Stomach (tissue), 9 donors: ENCODE measurements around the gene GPBP1L1. TPM values are rescaled to one million over a fixed set of nuclear protein-coding genes. Genes with fewer than 3 reads are reported as not detected.

Experiments
- DNase-seq, 2 donors: peaks; one replicate each; pipeline versions ENCODE4 v3.0.0 to v3.0.0-alpha.2; 2013 to 2019
- H3K27ac ChIP-seq, 5 donors: fragments of 200-600 bp in 4 of 5; sonication (generic) in 4 of 5; one replicate each; pipeline ENCODE4 v1.5.1; 2013 to 2019; ENCODE audit warnings: mild to moderate bottlenecking in 1 of 5, moderate library complexity in 1 of 5
- H3K27me3 ChIP-seq, 3 donors: fragments of 200-600 bp; sonication (generic); one replicate each; pipeline ENCODE4 v1.5.1; 2017 to 2019; ENCODE audit warnings: mixed run types in 1 of 3
- H3K36me3 ChIP-seq, 4 donors: fragments of 200-600 bp; sonication (generic); 1 replicate in 3 of 4; 2 replicates in 1 of 4; pipeline ENCODE4 v1.5.1; 2016 to 2019
- H3K4me1 ChIP-seq, 4 donors: fragments of 200-600 bp; sonication (generic); one replicate each; pipeline ENCODE4 v1.5.1; 2016 to 2019
- H3K4me3 ChIP-seq, 4 donors: fragments of 200-600 bp; sonication (generic) in 3 of 4; one replicate each; pipeline ENCODE4 v1.5.1; 2016 to 2019; ENCODE audit warnings: mild to moderate bottlenecking in 1 of 4
- H3K9me3 ChIP-seq, 4 donors: fragments of 200-600 bp; sonication (generic); one replicate each; pipeline ENCODE4 v1.5.1; 2016 to 2019
- CTCF ChIP-seq, 7 experiments: fragments of 450-650 bp in 4 of 7; fragments of 200-600 bp in 3 of 7; sonication (generic) in 3 of 7; IDR thresholded peaks; one replicate each; pipeline ENCODE4 v1.5.1; 2016 to 2019; ENCODE audit warnings: antibody characterized with exemption in 7 of 7, control low read depth in 2 of 7, mild to moderate bottlenecking in 1 of 7
- EP300 ChIP-seq: sonication (generic); formaldehyde crosslinking; IDR thresholded peaks from one replicate; pipeline ENCODE4 v1.6.1; 2017; ENCODE audit warnings: antibody characterized with exemption
- POLR2A ChIP-seq, 4 donors: fragments of 450-650 bp; IDR thresholded peaks; one replicate each; pipeline ENCODE4 v1.6.1; 2016; ENCODE audit warnings: antibody characterized with exemption in 4 of 4, control low read depth in 2 of 4, mild to moderate bottlenecking in 1 of 4, moderate library complexity in 1 of 4
- POLR2AphosphoS5 ChIP-seq, 3 donors: sonication (generic); formaldehyde crosslinking; IDR thresholded peaks; one replicate each; pipeline ENCODE4 v1.6.1; 2016; ENCODE audit warnings: antibody characterized with exemption in 3 of 3
- WGBS, 5 donors: extraction: QIAGEN DNeasy Blood & Tissue Kit in 3 of 5; methylation state at CpG; one replicate each; pipeline versions ENCODE4 v1.1.5 to v1.1.7; 2013 to 2018; 5-methylcytosine and 5-hydroxymethylcytosine counted together
- intact Hi-C: fragments of 100-400 bp; cut with DNase I; formaldehyde crosslinking; loops from one replicate; pipeline ENCODE4 v1.15.1; 2023; ENCODE audit warnings: low total_unique reads
- polyA plus RNA-seq, 3 donors: library from polyadenylated mRNA; stranded (reverse); fragments of 200-250 nt; gene quantifications; one replicate each; pipeline ENCODE4 v1.2.3, GENCODE V29; 2013
- total RNA-seq, 5 donors: library from RNA; depleted of rRNA; stranded (reverse); fragments of >200 nt; gene quantifications; one replicate each; pipeline versions ENCODE4 v1.1.0 to v1.2.3, GENCODE V29; 2014 to 2016
- donor health status: healthy with polysubstance abuse.
- donor health status: Bipolar disorder and iron deficiency.
- donor health status: healthy.

Gene GPBP1L1
- total and polyA plus RNA-seq, 8 donors: 40.1 to 346 (median 103) TPM

GRCh38 chr1:45656573-45657226 is 29.6 kb downstream of the GPBP1L1 start:
- intact Hi-C loops: no loop called here

GRCh38 chr1:45654540-45655280 is 31.6 kb downstream of the GPBP1L1 start:
- H3K27ac ChIP-seq: no peak overlapping the region
- TF ChIP-seq POLR2A (IDR thresholded peaks at IDR 0.05): no peak
- TF ChIP-seq EP300: no peak
- TF ChIP-seq POLR2AphosphoS5 (IDR thresholded peaks at IDR 0.05): no peak
- TF ChIP-seq CTCF (IDR thresholded peaks at IDR 0.05): no peak
- H3K4me1 ChIP-seq: peaks cover 0 to 29% (median 16%) of the 10 kb centered on the region in 4 donors
- DNase-seq: no peak
- peaks cover 64 to 100% (median 99%) of the 10 kb centered on the region in 4 donors for H3K36me3 ChIP-seq
- no peak overlapping the region for H3K4me3 ChIP-seq
- H3K9me3 ChIP-seq: no peaks in the 10 kb centered on the region
- WGBS, 5 donors: 89 to 95% (median 93%) methylated on average over 12 of the region's 12 CpGs
- intact Hi-C loops: no loop called here
- no peaks in the 10 kb centered on the region for H3K27me3 ChIP-seq

More at GRCh38 chr1:45656573-45657226, 29.6 kb downstream of the GPBP1L1 start:
- Histone ChIP-seq H3K9me3 (no peaks in the 10 kb centered on the region), H3K27ac (no peak overlapping the region), H3K36me3 (peaks cover 60 to 94% (median 92%) of the 10 kb centered on the region in 4 donors), H3K27me3 (no peaks in the 10 kb centered on the region), H3K4me3 (no peak overlapping the region), H3K4me1 (peaks cover 0 to 29% (median 16%) of the 10 kb centered on the region in 4 donors)
- DNase-seq: no peak
- 90 to 98% (median 96%) methylated on average over 3 of the region's 3 CpGs for WGBS, 5 donors
- TF ChIP-seq EP300 (no peak), CTCF (IDR thresholded peaks at IDR 0.05) (no peak), POLR2A (IDR thresholded peaks at IDR 0.05) (no peak), POLR2AphosphoS5 (IDR thresholded peaks at IDR 0.05) (no peak)

GRCh38 chr1:45647248-45648021 is 38.9 kb downstream of the GPBP1L1 start:
- Histone ChIP-seq H3K27ac (peak overlapping the region in 3 of 5 donors; percentile 6 to 66 (median 49)), H3K9me3 (no peaks in the 10 kb centered on the region), H3K4me3 (no peak overlapping the region), H3K36me3 (peaks cover 9 to 72% (median 65%) of the 10 kb centered on the region in 4 donors), H3K4me1 (peaks cover 8 to 50% (median 30%) of the 10 kb centered on the region in 4 donors), H3K27me3 (no peaks in the 10 kb centered on the region)
- 38 to 65% (median 54%) methylated on average over 9 of the region's 9 CpGs for WGBS, 5 donors
- TF ChIP-seq POLR2A (IDR thresholded peaks at IDR 0.05) (no peak), POLR2AphosphoS5 (IDR thresholded peaks at IDR 0.05) (peak in 1 of 3 donors; percentile 57)
- DNase-seq: peak; percentile 45 to 54
- intact Hi-C loops: no loop called here

GRCh38 chr1:45644661-45645060 is 41.7 kb downstream of the GPBP1L1 start:
- Histone ChIP-seq H3K27ac (peak overlapping the region in 2 of 5 donors; percentile 54 to 76), H3K9me3 (no peaks in the 10 kb centered on the region), H3K4me3 (no peak overlapping the region), H3K27me3 (no peaks in the 10 kb centered on the region), H3K36me3 (peaks cover 24 to 72% (median 66%) of the 10 kb centered on the region in 4 donors), H3K4me1 (peaks cover 8 to 41% (median 28%) of the 10 kb centered on the region in 4 donors)
- 85 to 98% (median 92%) methylated on average over 2 of the region's 2 CpGs for WGBS, 5 donors
- intact Hi-C loops: no loop called here
- no peak for DNase-seq
- TF ChIP-seq EP300: no peak
- no peak for TF ChIP-seq CTCF (IDR thresholded peaks at IDR 0.05)
- no peak for TF ChIP-seq POLR2AphosphoS5 (IDR thresholded peaks at IDR 0.05)
